Trophoblast cell (in vitro differentiated cells and primary cell): ENCODE results near the gene GBP7.

Experiments
- DNase-seq, 2 donors: peaks; one replicate each; pipeline ENCODE4 v3.0.0-alpha.2; 2016
- H2AFZ ChIP-seq: 2 replicates; pipeline ENCODE4 v1.6.1; 2013; ENCODE audit warnings: low read length, moderate library complexity, mild to moderate bottlenecking; ENCODE audit not compliant: insufficient read depth, poor library complexity
- H2AK5ac ChIP-seq: 2 replicates; pipeline ENCODE4 v1.6.1; 2013; ENCODE audit warnings: mild to moderate bottlenecking, low read length
- H2BK120ac ChIP-seq: 2 replicates; pipeline ENCODE4 v1.6.1; 2013; ENCODE audit warnings: low read length, mild to moderate bottlenecking, moderate library complexity; ENCODE audit not compliant: insufficient read depth, poor library complexity
- H2BK12ac ChIP-seq: 2 replicates; pipeline ENCODE4 v1.6.1; 2013; ENCODE audit warnings: mild to moderate bottlenecking, low read length, moderate library complexity
- H2BK5ac ChIP-seq: 2 replicates; pipeline ENCODE4 v1.6.1; 2013; ENCODE audit warnings: low read length, low read depth, moderate library complexity, mild to moderate bottlenecking; ENCODE audit not compliant: poor library complexity
- H3K14ac ChIP-seq: 2 replicates; pipeline ENCODE4 v1.6.1; 2013; ENCODE audit warnings: mild to moderate bottlenecking, low read length
- H3K18ac ChIP-seq: 2 replicates; pipeline ENCODE4 v1.6.1; 2013; ENCODE audit warnings: mild to moderate bottlenecking, low read length
- H3K23ac ChIP-seq: 2 replicates; pipeline ENCODE4 v1.6.1; 2013; ENCODE audit warnings: low read length
- H3K27ac ChIP-seq: 2 replicates; pipeline ENCODE4 v1.5.1; 2013; ENCODE audit warnings: low read depth, mild to moderate bottlenecking, inconsistent platforms, low read length, moderate library complexity
- H3K27me3 ChIP-seq: 2 replicates; pipeline ENCODE4 v1.6.1; 2013; ENCODE audit warnings: inconsistent platforms, mild to moderate bottlenecking, low read length, moderate library complexity; ENCODE audit not compliant: insufficient read depth
- H3K36me3 ChIP-seq, 2 experiments: 1 replicate in 1 of 2; 2 replicates in 1 of 2; pipeline ENCODE4 v1.6.1; 2013; ENCODE audit warnings: low read length in 2 of 2, mild to moderate bottlenecking in 2 of 2, moderate library complexity in 1 of 2; ENCODE audit not compliant: insufficient read depth in 2 of 2, control insufficient read depth in 1 of 2
- H3K4ac ChIP-seq: 2 replicates; pipeline ENCODE4 v1.6.1; 2013; ENCODE audit warnings: low read depth, mild to moderate bottlenecking, low read length, moderate library complexity
- H3K4me1 ChIP-seq, 2 experiments: 1 replicate in 1 of 2; 2 replicates in 1 of 2; pipeline ENCODE4 v1.6.1; 2013; ENCODE audit warnings: low read length in 2 of 2, mild to moderate bottlenecking in 2 of 2, moderate library complexity in 1 of 2; ENCODE audit not compliant: insufficient read depth in 2 of 2, control insufficient read depth in 1 of 2
- H3K4me2 ChIP-seq: 2 replicates; pipeline ENCODE4 v1.6.1; 2013; ENCODE audit warnings: inconsistent platforms, mild to moderate bottlenecking, low read length, moderate library complexity
- H3K4me3 ChIP-seq: 2 replicates; pipeline ENCODE4 v1.5.1; 2013; ENCODE audit warnings: mild to moderate bottlenecking, low read depth, low read length, inconsistent platforms
- H3K79me1 ChIP-seq: one replicate; pipeline ENCODE4 v1.6.1; 2013; ENCODE audit warnings: low read length
- H3K79me2 ChIP-seq: 2 replicates; pipeline ENCODE4 v1.6.1; 2013; ENCODE audit warnings: low read length, mild to moderate bottlenecking; ENCODE audit not compliant: control insufficient read depth, insufficient read depth, poor library complexity
- H3K9ac ChIP-seq: 2 replicates; pipeline ENCODE4 v1.6.1; 2013; ENCODE audit warnings: mild to moderate bottlenecking, low read length
- H3K9me3 ChIP-seq: 2 replicates; pipeline ENCODE4 v1.6.1; 2013; ENCODE audit warnings: low read depth, mild to moderate bottlenecking, control low read depth, inconsistent platforms, low read length; ENCODE audit not compliant: insufficient read depth
- H4K12ac ChIP-seq: 2 replicates; pipeline ENCODE4 v1.6.1; 2013; ENCODE audit warnings: low read depth, mild to moderate bottlenecking, low read length, moderate library complexity
- H4K8ac ChIP-seq: 2 replicates; pipeline ENCODE4 v1.6.1; 2013; ENCODE audit warnings: low read depth, mild to moderate bottlenecking, low read length, moderate library complexity
- H4K91ac ChIP-seq: one replicate; pipeline ENCODE4 v1.6.1; 2013; ENCODE audit warnings: low read depth, mild to moderate bottlenecking, low read length, moderate library complexity
- WGBS: extraction: QIAGEN DNeasy Blood & Tissue Kit; methylation state at CpG from one replicate; pipeline ENCODE4 v1.1.7; 2013; ENCODE audit warnings: missing lambda C conversion rate; ENCODE audit not compliant: insufficient read length, insufficient coverage; ENCODE audit errors: extremely low coverage; 5-methylcytosine and 5-hydroxymethylcytosine counted together

GBP7 gene

GRCh38 chr1:89213347-89213746, 37.5 kb upstream of the GBP7 start:
- no peak overlapping the region for H2BK12ac ChIP-seq
- H3K18ac ChIP-seq = no peak overlapping the region
- H3K27me3 ChIP-seq = peaks cover 2% of the 10 kb centered on the region
- no peak for DNase-seq
- H3K79me2 ChIP-seq = no peaks in the 10 kb centered on the region
- no peak overlapping the region for H2BK5ac ChIP-seq
- H3K27ac ChIP-seq = no peak overlapping the region
- H3K9me3 ChIP-seq = peaks cover 11% of the 10 kb centered on the region
- H3K23ac ChIP-seq = no peak overlapping the region
- no peaks in the 10 kb centered on the region for H3K4me1 ChIP-seq
- no peak overlapping the region for H2AK5ac ChIP-seq
- no peak overlapping the region for H4K8ac ChIP-seq
- H3K4me2 ChIP-seq = no peak overlapping the region
- no peak overlapping the region for H3K9ac ChIP-seq
- H4K91ac ChIP-seq = no peak overlapping the region
- WGBS = no CpG with 5 or more reads among the region's 1 CpG
- H2BK120ac ChIP-seq = no peak overlapping the region
- H3K36me3 ChIP-seq = no peaks in the 10 kb centered on the region
- H3K14ac ChIP-seq = no peak overlapping the region
- H4K12ac ChIP-seq = no peak overlapping the region
- no peaks in the 10 kb centered on the region for H3K79me1 ChIP-seq
- H2AFZ ChIP-seq = no peak overlapping the region
- no peak overlapping the region for H3K4me3 ChIP-seq
- H3K4ac ChIP-seq = no peak overlapping the region

GRCh38 chr1:89211035-89211634, 35.3 kb upstream of the GBP7 start:
- no peak overlapping the region for H2BK120ac ChIP-seq
- no peak overlapping the region for H3K23ac ChIP-seq
- H4K8ac ChIP-seq = no peak overlapping the region
- H3K4ac ChIP-seq = no peak overlapping the region
- H3K4me1 ChIP-seq = no peaks in the 10 kb centered on the region
- no peak overlapping the region for H3K27ac ChIP-seq
- H4K12ac ChIP-seq = no peak overlapping the region
- no peak overlapping the region for H2BK12ac ChIP-seq
- no peaks in the 10 kb centered on the region for H3K36me3 ChIP-seq
- no peak overlapping the region for H2BK5ac ChIP-seq
- no peaks in the 10 kb centered on the region for H3K79me1 ChIP-seq
- no peak overlapping the region for H2AK5ac ChIP-seq
- no peak overlapping the region for H3K18ac ChIP-seq
- H3K9ac ChIP-seq = no peak overlapping the region
- peaks cover 2% of the 10 kb centered on the region for H3K27me3 ChIP-seq
- no peak overlapping the region for H2AFZ ChIP-seq
- H3K14ac ChIP-seq = no peak overlapping the region
- H4K91ac ChIP-seq = no peak overlapping the region
- no peak overlapping the region for H3K4me3 ChIP-seq
- H3K9me3 ChIP-seq = peaks cover 5% of the 10 kb centered on the region
- H3K79me2 ChIP-seq = no peaks in the 10 kb centered on the region
- whole genome bisulfite sequencing = no CpG with 5 or more reads among the region's 1 CpG
- no peak overlapping the region for H3K4me2 ChIP-seq
- no peak for DNase-seq

GRCh38 chr1:89206373-89206772, 30.6 kb upstream of the GBP7 start:
- Histone ChIP-seq H4K8ac (no peak overlapping the region), H2AFZ (no peak overlapping the region), H3K18ac (no peak overlapping the region), H3K23ac (no peak overlapping the region), H2BK120ac (no peak overlapping the region), H3K14ac (no peak overlapping the region), H3K4me1 (no peaks in the 10 kb centered on the region), H3K4me3 (no peak overlapping the region), H3K9ac (no peak overlapping the region), H3K4me2 (no peak overlapping the region), H3K4ac (no peak overlapping the region), H3K27me3 (peaks cover 2% of the 10 kb centered on the region), H3K27ac (no peak overlapping the region), H2BK12ac (no peak overlapping the region), H3K9me3 (peaks cover 11% of the 10 kb centered on the region), H3K79me1 (no peaks in the 10 kb centered on the region), H2AK5ac (no peak overlapping the region), H2BK5ac (no peak overlapping the region), H3K79me2 (no peaks in the 10 kb centered on the region), H4K12ac (no peak overlapping the region), H3K36me3 (no peaks in the 10 kb centered on the region), H4K91ac (no peak overlapping the region)
- no peak for DNase-seq
- no CpG with 5 or more reads among the region's 3 CpGs for WGBS

GRCh38 chr1:89203166-89203565, 27.4 kb upstream of the GBP7 start:
- H3K79me1 ChIP-seq = no peaks in the 10 kb centered on the region
- no peak overlapping the region for H3K4ac ChIP-seq
- no peak overlapping the region for H4K12ac ChIP-seq
- no peaks in the 10 kb centered on the region for H3K27me3 ChIP-seq
- H3K23ac ChIP-seq = no peak overlapping the region
- DNase-seq = peak in 1 of 2 donors; percentile 62
- no peak overlapping the region for H2AFZ ChIP-seq
- H2BK5ac ChIP-seq = no peak overlapping the region
- H2BK120ac ChIP-seq = no peak overlapping the region
- no peak overlapping the region for H3K4me3 ChIP-seq
- no peak overlapping the region for H4K8ac ChIP-seq
- H2AK5ac ChIP-seq = no peak overlapping the region
- no peak overlapping the region for H3K4me2 ChIP-seq
- H3K36me3 ChIP-seq = no peaks in the 10 kb centered on the region
- H3K27ac ChIP-seq = no peak overlapping the region
- H3K4me1 ChIP-seq = no peaks in the 10 kb centered on the region
- H4K91ac ChIP-seq = no peak overlapping the region
- no peaks in the 10 kb centered on the region for H3K79me2 ChIP-seq
- H3K14ac ChIP-seq = no peak overlapping the region
- WGBS = no CpG with 5 or more reads among the region's 1 CpG
- no peak overlapping the region for H2BK12ac ChIP-seq
- H3K18ac ChIP-seq = no peak overlapping the region
- peaks cover 6% of the 10 kb centered on the region for H3K9me3 ChIP-seq
- H3K9ac ChIP-seq = no peak overlapping the region
